ENCODE results near the gene NUP210L.

The NUP210L gene

DNA sequence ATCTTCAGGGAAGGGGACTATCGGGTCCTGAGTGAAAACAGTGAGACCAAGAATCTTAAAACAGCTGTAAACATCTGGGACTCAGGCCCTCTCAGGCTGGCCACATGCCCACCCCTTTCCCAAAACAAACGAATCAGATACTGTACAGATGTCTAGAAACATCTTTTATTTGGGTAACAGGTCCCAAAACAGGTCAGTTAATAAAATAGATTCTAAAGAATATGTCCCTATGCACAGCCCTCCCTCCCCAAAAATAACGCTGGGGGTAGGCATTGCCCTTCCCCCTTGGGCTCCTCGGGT lies 196.0 kb downstream of the NUP210L start (continued):
- no peak for TF ChIP-seq ZBTB10 (tag by site-specific recombination; IDR thresholded peaks at IDR 0.05)
- TF ChIP-seq, protein P1, sequence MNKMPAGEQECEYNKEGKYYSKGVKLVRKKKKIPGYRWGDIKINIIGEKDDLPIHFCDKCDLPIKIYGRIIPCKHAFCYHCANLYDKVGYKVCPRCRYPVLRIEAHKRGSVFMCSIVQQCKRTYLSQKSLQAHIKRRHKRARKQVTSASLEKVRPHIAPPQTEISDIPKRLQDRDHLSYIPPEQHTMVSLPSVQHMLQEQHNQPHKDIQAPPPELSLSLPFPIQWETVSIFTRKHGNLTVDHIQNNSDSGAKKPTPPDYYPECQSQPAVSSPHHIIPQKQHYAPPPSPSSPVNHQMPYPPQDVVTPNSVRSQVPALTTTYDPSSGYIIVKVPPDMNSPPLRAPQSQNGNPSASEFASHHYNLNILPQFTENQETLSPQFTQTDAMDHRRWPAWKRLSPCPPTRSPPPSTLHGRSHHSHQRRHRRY (tag by site-specific recombination; IDR thresholded peaks at IDR 0.05), result no peak

- CTCF ChIA-PET, result interaction anchor here (0.6 to 1.3 kb wide), 5 partner anchors 11 to 1938 kb away, joined by 3 to 4 read pairs (median 3); partner anchors contain the start of genes DENND4B and RAB13
- H3K27ac ChIP-seq (ENCODE audit: extremely low read depth, low read depth, low read length), result peak within 1 kb of the TSS; percentile 90
- POLR2A ChIA-PET, result interaction anchor here (0.6 to 2.0 kb wide), 13 partner anchors 9 to 367 kb away, joined by 3 to 32 read pairs (median 5); partner anchors contain the start of genes ATP8B2, CREB3L4, DENND4B and JTB
- no peaks in the 10 kb centered on the region for H3K9me3 ChIP-seq (ENCODE audit: control insufficient read depth, insufficient read depth, low read depth, low read length)
- H3K4me3 ChIP-seq (ENCODE audit: low read depth, low read length), result peak within 1 kb of the TSS; percentile 89
- peaks cover 0 to 54% of the 10 kb centered on the region in 2 experiments; a peak in 2 of 3 replicates for H3K36me3 ChIP-seq (ENCODE audit: control insufficient read depth in 2 of 2, insufficient read depth in 1 of 2, low read length in 2 of 2)
- H3K4me1 ChIP-seq (ENCODE audit: control insufficient read depth, insufficient read depth, low read length), result peaks cover 13% of the 10 kb centered on the region; the same call in 1 of the 2 replicates
- TF ChIP-seq ZNF335 (tag by site-specific recombination; conservative IDR thresholded peaks at IDR 0.05) (peak; percentile 94), ZBTB8A (tag by site-specific recombination; IDR thresholded peaks at IDR 0.05) (peak; percentile 36; the same call in 1 of the 2 replicates), WT1 (tag by site-specific recombination; IDR thresholded peaks at IDR 0.05) (peak; percentile 95), ZNF404 (tag by site-specific recombination; IDR thresholded peaks at IDR 0.05) (no peak), ZNF624 (tag by site-specific recombination; IDR thresholded peaks at IDR 0.05) (peak; percentile 38; the same call in 1 of the 2 replicates), ZNF580 (tag by site-specific recombination; IDR thresholded peaks at IDR 0.05) (peak; percentile 48; the same call in 1 of the 2 replicates), ZNF792 (tag by site-specific recombination; IDR thresholded peaks at IDR 0.05) (peak; percentile 78; the same call in 1 of the 2 replicates), INSM2 (tag by site-specific recombination; IDR thresholded peaks at IDR 0.05) (peak; percentile 27; the same call in 1 of the 2 replicates), ZSCAN16 (tag by site-specific recombination; IDR thresholded peaks at IDR 0.05) (no peak; the same call in 1 of the 2 replicates), ZNF777 (tag by site-specific recombination; IDR thresholded peaks at IDR 0.05; ENCODE audit: borderline replicate concordance) (0 out of 2 replicates have a peak, but pooled peaks have one; percentile 53), ZNF558 (tag by site-specific recombination; IDR thresholded peaks at IDR 0.05) (no peak), SETDB1 (IDR thresholded peaks at IDR 0.05; ENCODE audit: insufficient read length, low read length) (no peak), ZNF707 (tag by site-specific recombination; IDR thresholded peaks at IDR 0.05) (no peak), KLF10 (tag by site-specific recombination; IDR thresholded peaks at IDR 0.05) (peak; percentile 66; the same call in 1 of the 2 replicates), ZNF561 (tag by site-specific recombination; IDR thresholded peaks at IDR 0.05; ENCODE audit: borderline replicate concordance) (peak; percentile 76; the same call in 1 of the 2 replicates), ZBTB10 (tag by site-specific recombination; IDR thresholded peaks at IDR 0.05) (peak; percentile 74), ZNF10 (tag by site-specific recombination; IDR thresholded peaks at IDR 0.05) (peak; percentile 72), SP3 (tag by site-specific recombination; IDR thresholded peaks at IDR 0.05) (peak; percentile 100), FEZF1 (tag by site-specific recombination; IDR thresholded peaks at IDR 0.05) (peak; percentile 37; the same call in 1 of the 2 replicates), BCL11A (tag by site-specific recombination; IDR thresholded peaks at IDR 0.05; ENCODE audit: low read depth) (no peak), ZNF654 (tag by site-specific recombination; IDR thresholded peaks at IDR 0.05; ENCODE audit: low read depth) (no peak), ZNF521 (tag by site-specific recombination; IDR thresholded peaks at IDR 0.05) (no peak), ZNF121 (tag by site-specific recombination; IDR thresholded peaks at IDR 0.05) (peak; percentile 38; the same call in 1 of the 2 replicates), ZNF571 (tag by site-specific recombination; IDR thresholded peaks at IDR 0.05) (no peak), TRIM28 (IDR thresholded peaks at IDR 0.05; ENCODE audit: borderline replicate concordance, low read length) (0 out of 2 replicates have a peak, but pooled peaks have one; percentile 29)
Observed at GRCh38 chr1:153958111-153958960, 196.5 kb downstream of the NUP210L start, which contains the start of gene CRTC2. CRTC2 (minus strand) TSS chr1:153958612; CDS start chr1:153958497, 115 bp downstream.
